Measurements from ENCODE around the gene OR2M2. TPM values are rescaled to one million over a fixed set of nuclear protein-coding genes. Genes with fewer than 3 reads are reported as not detected.

OR2M2 gene
- total RNA-seq, 4 donors from 2014 or later = not detected

- WGBS, 2 donors (ENCODE audit: low coverage in 1 of 2) = 100% methylated on average over 1 of the region's 1 CpG; no CpG with 5 or more reads in 1 of the 2 donors
- Histone ChIP-seq H3K4me3 (no peak overlapping the region), H3K27ac (no peak overlapping the region), H3K4me1 (no peaks in the 10 kb centered on the region), H3K27me3 (no peaks in the 10 kb centered on the region), H3K9me3 (no peaks in the 10 kb centered on the region), H3K36me3 (no peaks in the 10 kb centered on the region)
- no peak for ATAC-seq
- TF ChIP-seq POLR2AphosphoS5 (IDR thresholded peaks at IDR 0.05) = no peak
- no peak for TF ChIP-seq EP300 (IDR thresholded peaks at IDR 0.05)
- no peak for TF ChIP-seq POLR2A (IDR thresholded peaks at IDR 0.05)
- TF ChIP-seq CTCF (IDR thresholded peaks at IDR 0.05) = no peak
These were observed 41.3 kb downstream of the OR2M2 start for GRCh38 chr1:248215880-248216279.

- Histone ChIP-seq H3K27ac (no peak overlapping the region), H3K36me3 (no peaks in the 10 kb centered on the region), H3K4me3 (no peak overlapping the region), H3K9me3 (peaks cover 0 to 4% (median 0%) of the 10 kb centered on the region in 3 donors), H3K27me3 (no peaks in the 10 kb centered on the region), H3K4me1 (no peaks in the 10 kb centered on the region)
- ATAC-seq = no peak
- WGBS, 2 donors (ENCODE audit: low coverage in 1 of 2) = 76 to 82% methylated on average over 1 of the region's 1 CpG
- TF ChIP-seq POLR2A (IDR thresholded peaks at IDR 0.05) = no peak
- no peak for TF ChIP-seq POLR2AphosphoS5 (IDR thresholded peaks at IDR 0.05)
- no peak for TF ChIP-seq EP300 (IDR thresholded peaks at IDR 0.05)
- no peak for TF ChIP-seq CTCF (IDR thresholded peaks at IDR 0.05)
These were observed 50.9 kb downstream of the OR2M2 start for GRCh38 chr1:248225537-248225936.

- H3K36me3 ChIP-seq = no peaks in the 10 kb centered on the region
- TF ChIP-seq POLR2AphosphoS5 (IDR thresholded peaks at IDR 0.05) (no peak), CTCF (IDR thresholded peaks at IDR 0.05) (no peak), POLR2A (IDR thresholded peaks at IDR 0.05) (no peak), EP300 (IDR thresholded peaks at IDR 0.05) (no peak)
- WGBS, 2 donors (ENCODE audit: low coverage in 1 of 2) = 54 to 58% methylated on average over 2 to 4 of the region's 6 CpGs
- no peak overlapping the region for H3K27ac ChIP-seq
- ATAC-seq = no peak
- no peak overlapping the region for H3K4me3 ChIP-seq
- H3K4me1 ChIP-seq = no peaks in the 10 kb centered on the region
- H3K27me3 ChIP-seq = no peaks in the 10 kb centered on the region
- H3K9me3 ChIP-seq = peaks cover 0 to 4% (median 0%) of the 10 kb centered on the region in 3 donors
These were observed 54.8 kb downstream of the OR2M2 start for GRCh38 chr1:248229360-248229908.

Other genes starting within 250 kb of the OR2M2 start
- not detected for gene OR2AJ1, start 249.9 kb upstream of the OR2M2 start, total RNA-seq
- not detected for gene OR2L8, start 226.0 kb upstream of the OR2M2 start, total RNA-seq
- not detected for gene OR2AK2, start 209.6 kb upstream of the OR2M2 start, total RNA-seq
- not detected for gene OR2L5, start 161.2 kb upstream of the OR2M2 start, total RNA-seq
- not detected for gene OR2L2, start 144.8 kb upstream of the OR2M2 start, total RNA-seq
- gene OR2L3, start 128.0 kb upstream of the OR2M2 start, total RNA-seq = not detected
- not detected for gene OR2L13, start 79.6 kb upstream of the OR2M2 start, total RNA-seq
- gene OR2M5, start 29.7 kb upstream of the OR2M2 start, total RNA-seq = not detected
- not detected for gene OR2M3, start 22.4 kb downstream of the OR2M2 start, total RNA-seq
- gene OR2M4, start 56.6 kb downstream of the OR2M2 start, total RNA-seq = under 1 TPM in 2 of 4 donors, not detected in 2; 0.05 to 0.50 TPM
- not detected for gene OR2T33, start 103.2 kb downstream of the OR2M2 start, total RNA-seq
- not detected for gene OR2T12, start 128.6 kb downstream of the OR2M2 start, total RNA-seq
- gene OR2M7, start 149.7 kb downstream of the OR2M2 start, total RNA-seq = not detected
- not detected for gene OR14C36, start 174.0 kb downstream of the OR2M2 start, total RNA-seq
- gene OR2T4, start 186.8 kb downstream of the OR2M2 start, total RNA-seq = not detected
- under 1 TPM in 1 of 4 donors, not detected in 3; 0.04 TPM for gene OR2T6, start 200.9 kb downstream of the OR2M2 start, total RNA-seq
- gene OR2T1, start 228.2 kb downstream of the OR2M2 start, total RNA-seq = not detected

Measured in gastroesophageal sphincter (tissue), 4 donors.